B cell (primary cell): ENCODE data around the gene VPS13D. TPM values are rescaled to one million over a fixed set of nuclear protein-coding genes. Genes with fewer than 3 reads are reported as not detected.

ENCODE experiments used
- ATAC-seq: fragments of 200-7000 bp; cut with Tn5 transposase; one replicate; pipeline ENCODE4 v1.10.0; 2021; ENCODE audit warnings: low read depth, mild to moderate bottlenecking, moderate number of reproducible peaks, moderate library complexity
- CTCF ChIA-PET: fragments of 350-600 bp; sonication (Branson Sonifier 250); formaldehyde crosslinking; loops from one replicate; lab custom pipeline; 2021; ENCODE audit warnings: antibody characterized with exemption, inconsistent platforms; lab: Charles Lee
- POLR2A ChIA-PET: fragments of 350-600 bp; sonication (Branson Sonifier 250); formaldehyde crosslinking; loops from one replicate; lab custom pipeline; 2021; ENCODE audit warnings: antibody characterized with exemption; lab: Charles Lee
- DNase-seq: peaks from one replicate; pipeline ENCODE4 v3.0.0; 2013
- H2AFZ ChIP-seq: 2 replicates; pipeline ENCODE4 v1.6.1; 2012; ENCODE audit warnings: mild to moderate bottlenecking, low read depth, low read length; ENCODE audit not compliant: insufficient read depth, poor library complexity, severe bottlenecking
- H3K27ac ChIP-seq, 2 donors: 1 replicate in 1 of 2; 2 replicates in 1 of 2; pipeline ENCODE4 v1.5.1; 2012 to 2013; ENCODE audit warnings: low read length in 2 of 2, mild to moderate bottlenecking in 2 of 2, moderate library complexity in 1 of 2
- H3K27me3 ChIP-seq, 4 experiments: fragments of 200-600 bp in 1 of 4; sonication (generic) in 1 of 4; replicated peaks in 1 of 4; 1 replicate in 2 of 4; 2 replicates in 2 of 4; pipeline versions ENCODE4 v1.6.1 to v1.7.0; 2013 to 2016; ENCODE audit warnings: low read length in 3 of 4, mild to moderate bottlenecking in 2 of 4, mixed read lengths in 1 of 4, moderate library complexity in 1 of 4; ENCODE audit not compliant: insufficient read depth in 4 of 4, control insufficient read depth in 3 of 4; ENCODE audit errors: control extremely low read depth in 1 of 4
- H3K36me3 ChIP-seq, 2 experiments: replicated peaks in 1 of 2; 1 replicate in 1 of 2; 2 replicates in 1 of 2; pipeline versions ENCODE4 v1.6.1 to v1.7.1; 2013; ENCODE audit warnings: low read length in 1 of 2; ENCODE audit not compliant: insufficient read depth in 2 of 2, control insufficient read depth in 1 of 2; ENCODE audit errors: control extremely low read depth in 1 of 2, extremely low read depth in 1 of 2
- H3K4me1 ChIP-seq, 2 donors: fragments of 200-600 bp in 1 of 2; sonication (generic) in 1 of 2; 1 replicate in 1 of 2; 2 replicates in 1 of 2; pipeline versions ENCODE4 v1.5.1 to v1.6.1; 2013 to 2017; ENCODE audit warnings: low read length in 2 of 2; ENCODE audit not compliant: control insufficient read depth in 2 of 2, insufficient read depth in 2 of 2
- H3K4me2 ChIP-seq: replicated peaks from 2 replicates; pipeline ENCODE3; 2012; ENCODE audit warnings: mild to moderate bottlenecking, low read depth, low read length; ENCODE audit not compliant: poor library complexity, severe bottlenecking
- H3K4me3 ChIP-seq, 5 experiments: fragments of 200-600 bp in 1 of 5; sonication (generic) in 1 of 5; 1 replicate in 3 of 5; 2 replicates in 2 of 5; pipeline versions ENCODE4 v1.5.1 to v1.7.0; 2011 to 2016; ENCODE audit warnings: low read length in 4 of 5, mild to moderate bottlenecking in 4 of 5, low read depth in 2 of 5, control low read depth in 1 of 5, moderate library complexity in 1 of 5; ENCODE audit not compliant: insufficient read depth in 1 of 5; ENCODE audit errors: control extremely low read depth in 1 of 5, extremely low read depth in 1 of 5
- H3K79me2 ChIP-seq: fragments of 200-600 bp; sonication (generic); one replicate; pipeline ENCODE4 v1.6.0; 2016; ENCODE audit warnings: low read length; ENCODE audit not compliant: control insufficient read depth, insufficient read depth
- H3K9ac ChIP-seq: fragments of 200-600 bp; sonication (generic); 2 replicates; pipeline ENCODE4 v1.6.1; 2017; ENCODE audit warnings: mild to moderate bottlenecking, low read length, moderate library complexity
- H3K9me3 ChIP-seq, 3 donors: one replicate each; pipeline versions ENCODE4 v1.6.1 to v1.7.1; 2013; ENCODE audit warnings: low read length in 2 of 3; ENCODE audit not compliant: control insufficient read depth in 2 of 3, insufficient read depth in 1 of 3; ENCODE audit errors: control extremely low read depth in 1 of 3
- H4K20me1 ChIP-seq: 2 replicates; pipeline ENCODE4 v1.6.0; 2012; ENCODE audit warnings: mild to moderate bottlenecking, low read length; ENCODE audit not compliant: insufficient read depth, control insufficient read depth, poor library complexity, severe bottlenecking
- H3K27ac Mint-ChIP-seq: one replicate; pipeline ENCODE4 v1.8.0; 2021; ENCODE audit warnings: mixed read lengths
- H3K27me3 Mint-ChIP-seq: one replicate; pipeline ENCODE4 v1.8.0; 2021; ENCODE audit warnings: mixed read lengths
- H3K4me1 Mint-ChIP-seq: one replicate; pipeline ENCODE4 v1.8.0; 2021; ENCODE audit warnings: mixed read lengths
- H3K4me3 Mint-ChIP-seq: one replicate; pipeline ENCODE4 v1.8.0; 2021; ENCODE audit warnings: mixed read lengths
- H3K9me3 Mint-ChIP-seq: one replicate; pipeline ENCODE4 v1.8.0; 2022; ENCODE audit warnings: mixed read lengths; ENCODE audit not compliant: insufficient read depth
- CTCF ChIP-seq: fragments of 200-600 bp; IDR thresholded peaks from one replicate; pipeline ENCODE4 v1.8.0; 2022; ENCODE audit warnings: antibody characterized with exemption, mild to moderate bottlenecking
- EZH2 ChIP-seq: IDR thresholded peaks from 2 replicates; pipeline ENCODE4 v1.6.1; 2012; ENCODE audit warnings: borderline replicate concordance, low read depth, mild to moderate bottlenecking, moderate library complexity, low read length; ENCODE audit not compliant: insufficient read depth, poor library complexity, severe bottlenecking
- WGBS: methylation state at CpG from one replicate; pipeline ENCODE4 v1.1.5; 2013; ENCODE audit warnings: missing lambda C conversion rate; ENCODE audit not compliant: insufficient coverage; 5-methylcytosine and 5-hydroxymethylcytosine counted together
- intact Hi-C: fragments of 100-400 bp; cut with micrococcal nuclease; formaldehyde crosslinking; loops from one replicate; pipeline ENCODE4 v1.10.0; 2022
- polyA plus RNA-seq: library from polyadenylated mRNA; depleted of rRNA; stranded (reverse); fragments of >200 nt; gene quantifications from 2 replicates; pipeline ENCODE4 v1.2.3, GENCODE V29; 2012
- total RNA-seq, 2 donors: library from RNA; stranded (reverse); fragments of 120-200 nt in 1 of 2; gene quantifications; 1 replicate in 1 of 2; 2 replicates in 1 of 2; pipeline versions ENCODE4 v1.2.3 to v1.2.4, GENCODE V29; 2013 to 2022

VPS13D gene
- total and polyA plus RNA-seq, 2 donors (not counting 1 experiment from before 2014, with no cell fraction given): 29.9 to 104 TPM

- Histone ChIP-seq H3K9me3 (no peaks in the 10 kb centered on the region), H4K20me1 (no peaks in the 10 kb centered on the region), H3K27ac (no peak overlapping the region), H3K79me2 (no peaks in the 10 kb centered on the region), H3K4me3 (no peak overlapping the region), H2AFZ (no peak overlapping the region), H3K27me3 (no peaks in the 10 kb centered on the region), H3K4me1 (peaks cover 3 to 4% of the 10 kb centered on the region in 2 donors), H3K36me3 (peaks cover 13 to 62% of the 10 kb centered on the region in 2 experiments), H3K9ac (no peak overlapping the region), H3K4me2 (no peak overlapping the region)
- TF ChIP-seq CTCF (no peak), EZH2 (no peak)
- no peak for ATAC-seq
- intact Hi-C loops: no loop called here
- Mint-ChIP-seq H3K4me3 (no peak overlapping the region), H3K27me3 (no peaks in the 10 kb centered on the region), H3K27ac (no peak overlapping the region), H3K4me1 (peaks cover 8% of the 10 kb centered on the region), H3K9me3 (no peaks in the 10 kb centered on the region)
- no peak for DNase-seq
- ChIA-PET CTCF (no interaction called here), POLR2A (no interaction called here)
- WGBS: 100% methylated on average over 1 of the region's 1 CpG
Observed at GRCh38 chr1:12456979-12457378, 227.1 kb downstream of the VPS13D start.

GRCh38 chr1:12457771-12458170 is 227.9 kb downstream of the VPS13D start:
- no peaks in the 10 kb centered on the region for H3K27me3 Mint-ChIP-seq
- peaks cover 8% of the 10 kb centered on the region for H3K4me1 Mint-ChIP-seq
- H3K4me2 ChIP-seq: no peak overlapping the region
- WGBS: 100% methylated on average over 3 of the region's 4 CpGs
- H3K4me3 Mint-ChIP-seq: no peak overlapping the region
- no peak overlapping the region for H3K4me3 ChIP-seq
- ATAC-seq: no peak
- H3K27me3 ChIP-seq: no peaks in the 10 kb centered on the region
- no peak for DNase-seq
- H3K27ac ChIP-seq: no peak overlapping the region
- ChIA-PET POLR2A (no interaction called here), CTCF (no interaction called here)
- peaks cover under 1% of the 10 kb centered on the region for H3K79me2 ChIP-seq
- no peak overlapping the region for H3K27ac Mint-ChIP-seq
- no peak overlapping the region for H3K9ac ChIP-seq
- H2AFZ ChIP-seq: no peak overlapping the region
- intact Hi-C loops: no loop called here
- peaks cover 3 to 4% of the 10 kb centered on the region in 2 donors for H3K4me1 ChIP-seq
- no peaks in the 10 kb centered on the region for H4K20me1 ChIP-seq
- no peaks in the 10 kb centered on the region for H3K9me3 ChIP-seq
- no peaks in the 10 kb centered on the region for H3K9me3 Mint-ChIP-seq
- TF ChIP-seq EZH2: no peak
- TF ChIP-seq CTCF: no peak
- peaks cover 13 to 67% of the 10 kb centered on the region in 2 experiments for H3K36me3 ChIP-seq
